Skin of body (tissue), 2 donors: Measurements from ENCODE around the gene NDRG2. TPM values are rescaled to one million over a fixed set of nuclear protein-coding genes. Genes with fewer than 3 reads are reported as not detected.
"Not testable (repeated sequence)": the region's sequence is repeated elsewhere in the genome, so short reads cannot be mapped to it uniquely, and the experiment has no call there.

ENCODE experiments used
- DNase-seq: peaks from one replicate; lab custom pipeline; 2025; lab: John Stamatoyannopoulos, UW
- total RNA-seq: library from RNA; depleted of rRNA; stranded (reverse); fragments of >200 nt; gene quantifications from one replicate; pipeline ENCODE4 v1.2.3, GENCODE V29; 2014

The NDRG2 gene
- total RNA-seq, 1 donor from 2014 or later: 113 TPM

DNA sequence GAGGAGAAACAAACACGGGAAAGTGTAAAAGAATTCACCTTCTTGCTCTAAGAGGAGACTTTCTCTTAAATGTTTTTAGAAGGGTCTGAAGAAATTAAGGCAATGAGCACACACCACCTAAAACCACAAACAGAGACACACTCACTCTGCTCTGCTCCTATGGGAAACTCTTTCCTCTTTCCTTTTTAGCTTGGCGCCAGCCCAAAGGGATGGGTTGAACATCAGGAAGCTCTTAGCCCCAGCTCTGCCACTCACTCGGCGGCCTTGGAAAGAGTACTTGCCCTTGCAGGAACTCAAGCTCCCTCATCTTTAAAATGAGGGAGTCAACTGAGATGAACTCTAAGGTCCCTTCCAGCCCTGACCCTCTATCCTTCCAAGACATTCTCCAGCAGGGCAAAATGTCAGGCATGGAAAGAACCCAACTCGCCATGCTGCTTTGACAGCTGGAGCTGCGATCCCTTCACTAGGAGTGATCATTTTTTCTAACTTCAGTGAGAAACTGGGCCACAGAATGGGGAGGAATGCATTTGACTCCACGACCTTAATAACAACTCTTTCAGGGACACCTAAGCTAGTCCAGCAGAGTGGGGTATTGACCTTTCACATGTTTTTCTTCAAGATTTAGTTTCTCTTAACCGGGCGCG is 31.8 kb upstream of the NDRG2 start:
- DNase-seq: no peak

DNA sequence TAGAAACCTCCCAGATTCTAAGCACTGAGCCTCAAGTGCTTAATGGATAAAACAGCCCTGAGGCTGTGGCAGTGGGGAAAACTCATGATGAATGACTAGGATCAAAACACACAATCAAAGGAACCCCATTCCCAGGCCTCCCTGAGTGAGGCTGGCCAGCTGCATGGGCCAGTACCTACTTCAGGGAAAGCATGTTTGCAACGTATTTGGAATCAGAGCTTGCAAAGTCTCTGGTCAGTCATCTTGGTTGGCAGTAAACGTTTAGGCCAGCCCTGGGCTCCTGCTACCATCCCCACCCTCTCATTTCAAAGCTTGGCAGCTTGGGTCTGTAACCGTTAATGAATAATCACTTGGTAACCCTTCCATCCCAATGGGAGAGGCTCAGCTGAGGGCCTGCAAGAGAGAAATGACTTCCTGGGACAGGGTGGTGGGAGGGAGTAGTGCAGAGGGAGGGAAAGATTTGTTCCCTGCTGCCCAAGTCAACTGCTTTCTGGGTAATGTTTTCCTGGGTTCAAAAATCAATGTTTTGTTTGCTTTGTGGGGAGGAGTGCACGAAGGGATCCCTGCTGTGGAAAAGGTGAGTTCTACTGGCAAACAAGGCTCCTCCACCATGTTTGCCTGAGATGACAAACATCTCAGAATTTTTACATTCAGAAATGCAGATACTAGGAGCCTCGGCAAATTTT is 30.7 kb upstream of the NDRG2 start:
- no peak for DNase-seq

- DNase-seq: no peak
These were observed 29.9 kb upstream of the NDRG2 start for GRCh38 chr14:21054768-21055145.

- DNase-seq: no peak
These were observed 29.4 kb upstream of the NDRG2 start for GRCh38 chr14:21054123-21054767.

GRCh38 chr14:21053184-21054122 is 28.6 kb upstream of the NDRG2 start:
- no peak for DNase-seq

- no peak for DNase-seq
These were observed 25.7 kb upstream of the NDRG2 start for GRCh38 chr14:21050597-21050996.

DNA sequence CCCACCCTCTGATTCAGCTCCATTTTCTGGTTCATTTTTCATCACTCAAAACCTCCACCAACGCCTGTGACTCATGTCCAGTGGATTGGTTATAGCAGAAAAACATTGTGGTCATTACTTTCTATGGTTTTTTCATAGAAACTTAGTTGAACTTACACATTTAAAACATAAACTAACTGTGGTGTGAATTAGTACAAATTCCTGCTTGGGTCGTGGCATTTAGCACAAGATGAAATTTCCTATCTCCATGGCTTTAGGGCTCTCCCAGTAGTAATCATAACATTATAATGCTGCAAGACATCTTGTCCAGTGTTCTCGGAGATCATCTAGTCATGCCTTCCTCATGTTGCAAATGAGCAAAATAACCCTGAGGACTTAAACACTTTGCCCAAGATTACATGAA is 24.4 kb upstream of the NDRG2 start:
- no peak for DNase-seq

GRCh38 chr14:21048638-21049037 is 23.8 kb upstream of the NDRG2 start:
- DNase-seq: no peak

DNA sequence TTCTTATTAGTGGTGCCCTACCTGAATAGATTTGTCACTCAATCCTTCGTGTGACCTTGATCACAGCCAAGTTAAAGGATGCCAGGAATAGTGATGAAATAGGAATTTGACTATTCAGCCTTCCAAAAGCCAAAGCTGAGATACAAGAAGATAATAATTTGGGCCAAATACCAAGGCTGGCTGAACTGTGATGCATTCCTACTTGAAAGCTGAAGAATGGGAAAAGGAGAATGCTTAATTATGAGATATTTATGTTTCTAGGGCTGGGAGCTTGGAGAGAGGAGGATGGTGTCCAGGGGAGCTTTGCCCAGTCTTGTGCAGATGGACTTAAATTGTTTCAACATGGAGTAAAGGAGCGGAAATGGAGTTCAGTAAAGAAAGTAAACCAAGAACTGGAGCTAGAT is 22.5 kb upstream of the NDRG2 start:
- no peak for DNase-seq

- no peak for DNase-seq
These were observed 19.2 kb upstream of the NDRG2 start for GRCh38 chr14:21043974-21044618.

GRCh38 chr14:21043387-21043973 is 18.6 kb upstream of the NDRG2 start:
- no peak for DNase-seq

- no peak for DNase-seq
These were observed 18.1 kb upstream of the NDRG2 start for GRCh38 chr14:21042918-21043317.

GRCh38 chr14:21041676-21042433 is 17.0 kb upstream of the NDRG2 start, which contains the start of gene RNASE7:
RNASE7 (plus strand) TSS chr14:21042362; CDS start chr14:21042993, 631 bp downstream.
- DNase-seq: no peak

DNA sequence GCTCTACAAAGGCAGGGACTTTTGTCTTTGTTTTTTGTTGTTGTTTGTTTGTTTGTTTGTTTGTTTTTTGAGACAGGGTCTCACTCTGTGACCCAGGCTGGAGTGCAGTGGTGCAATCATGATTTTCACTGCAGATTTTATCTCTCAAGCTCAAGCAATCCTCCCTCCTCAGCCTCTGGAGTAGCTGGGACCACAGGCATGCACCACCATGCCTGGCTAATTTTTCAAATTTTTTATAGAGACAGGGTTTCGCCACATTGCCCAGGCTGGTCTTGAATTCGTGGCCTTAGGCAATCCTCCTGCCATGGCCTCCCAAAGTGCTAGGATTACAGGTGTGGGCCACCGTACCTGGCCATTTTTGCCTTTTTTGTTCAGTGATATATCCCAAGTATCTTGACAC is 16.1 kb upstream of the NDRG2 start:
- DNase-seq: not testable (repeated sequence)

GRCh38 chr14:21040370-21040925 is 15.6 kb upstream of the NDRG2 start:
- DNase-seq: no peak

DNA sequence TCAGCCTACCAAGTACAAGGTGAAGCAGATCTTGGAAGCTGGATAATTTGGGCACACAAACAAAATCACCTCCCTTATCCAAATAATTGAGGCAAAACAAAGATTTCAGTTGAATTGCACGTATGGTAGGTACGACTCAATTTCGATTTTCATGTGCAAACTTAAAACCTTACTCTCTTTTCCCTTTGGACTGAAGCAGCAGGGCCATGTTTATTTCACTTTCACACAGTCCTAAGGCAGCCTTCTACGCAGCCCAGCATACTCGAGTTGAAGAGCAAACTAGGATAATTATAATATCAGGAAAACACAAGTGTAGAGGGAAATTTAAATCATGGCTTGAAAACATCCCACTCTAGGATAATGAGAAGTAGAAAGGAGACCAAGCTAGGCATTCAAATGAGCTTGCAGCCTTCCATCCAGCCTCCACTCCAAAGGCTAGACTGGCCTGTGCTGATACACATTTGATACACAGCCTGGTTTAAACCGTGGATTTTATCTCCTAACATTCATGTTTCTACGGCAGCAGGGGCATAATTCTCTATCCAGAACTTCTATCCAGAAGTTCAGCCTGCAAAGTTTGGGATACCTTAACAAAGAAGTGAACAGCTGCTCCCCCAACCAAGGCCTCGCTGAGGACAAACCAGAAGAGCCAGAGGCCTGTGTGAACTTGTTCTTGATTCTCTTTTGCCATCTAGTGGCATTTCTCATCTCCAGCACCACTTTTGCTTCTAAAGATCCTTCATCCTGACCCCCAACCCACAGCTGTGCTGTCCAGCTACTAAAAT is 14.9 kb upstream of the NDRG2 start:
- peak; percentile 62 for DNase-seq

- DNase-seq: peak; percentile 88
These were observed 13.9 kb upstream of the NDRG2 start for GRCh38 chr14:21038441-21039422.

DNA sequence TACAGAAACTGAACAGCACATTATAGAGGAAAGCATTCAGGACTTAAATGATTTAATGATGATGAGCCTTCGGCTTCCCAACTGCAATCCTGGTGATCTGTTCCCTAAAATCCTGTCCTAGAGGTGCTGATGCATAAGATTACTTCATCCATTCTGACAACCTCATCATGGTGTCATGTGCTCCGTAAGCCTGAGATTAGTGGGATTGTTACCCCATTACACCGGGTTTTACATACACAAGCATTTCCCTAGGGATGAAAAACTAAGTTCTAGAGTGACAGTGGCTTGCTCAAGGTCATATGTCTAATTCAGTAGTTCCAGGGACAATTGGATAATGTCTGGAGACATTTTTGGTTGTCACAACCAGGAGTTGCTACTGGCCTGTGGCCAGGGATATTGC is 12.3 kb upstream of the NDRG2 start:
- no peak for DNase-seq
